ENCODE measurements around the gene ADK. TPM values are rescaled to one million over a fixed set of nuclear protein-coding genes. Genes with fewer than 3 reads are reported as not detected.

The ADK gene
- total and polyA plus RNA-seq, 2 experiments from 2014 or later, result 39.9 to 53.0 TPM

- Histone ChIP-seq H3F3A (replicated peaks; ENCODE audit: low read depth) (no peaks in the 10 kb centered on the region), H3K36me3 (ENCODE audit: insufficient read depth) (no peaks in the 10 kb centered on the region), H3K79me2 (replicated peaks; ENCODE audit: insufficient read depth) (no peaks in the 10 kb centered on the region), H3K4me3 (no peak overlapping the region), H3K4me2 (no peak overlapping the region), H3K4me1 (ENCODE audit: insufficient read depth) (no peaks in the 10 kb centered on the region), H3K27ac (ENCODE audit: low read depth) (no peak overlapping the region), H2AFZ (no peak overlapping the region), H3K27me3 (ENCODE audit: insufficient read depth) (no peaks in the 10 kb centered on the region), H4K20me1 (replicated peaks; ENCODE audit: insufficient read depth) (no peaks in the 10 kb centered on the region), H3K9me2 (ENCODE audit: insufficient read depth) (no peaks in the 10 kb centered on the region)
- DNase-seq (ENCODE audit: low spot score) (no peak), ATAC-seq (no peak)
- no peaks in the 10 kb centered on the region for H3K27me3 Mint-ChIP-seq (ENCODE audit: insufficient read depth, low read depth, poor library complexity)
- H3K36me3 Mint-ChIP-seq (ENCODE audit: low read depth), result no peaks in the 10 kb centered on the region; the same call in 2 of the 3 replicates
- H3K9me3 Mint-ChIP-seq, result no peaks in the 10 kb centered on the region
- no peaks in the 10 kb centered on the region for H3K4me1 Mint-ChIP-seq
- no peak overlapping the region for H3K27ac Mint-ChIP-seq
- H3K4me3 Mint-ChIP-seq, result no peak overlapping the region
- TF ChIP-seq REST (IDR thresholded peaks at IDR 0.05; ENCODE audit: unreplicated experiment) (no peak), ZNF114 (CRISPR knock-in tag; IDR thresholded peaks at IDR 0.05) (no peak), ZNF331 (CRISPR knock-in tag; IDR thresholded peaks at IDR 0.05; ENCODE audit: low read depth) (no peak), JUNB (IDR thresholded peaks at IDR 0.05; ENCODE audit: unreplicated experiment) (no peak), EZH2 (IDR thresholded peaks at IDR 0.05; ENCODE audit: low read depth, unreplicated experiment) (no peak), ZNF462 (CRISPR knock-in tag; IDR thresholded peaks at IDR 0.05) (no peak), POLR2AphosphoS5 (IDR thresholded peaks at IDR 0.05; ENCODE audit: low read depth) (no peak), EZH2phosphoT487 (IDR thresholded peaks at IDR 0.05; ENCODE audit: unreplicated experiment) (no peak), ETS1 (IDR thresholded peaks at IDR 0.05) (no peak), CREB1 (CRISPR knock-in tag; IDR thresholded peaks at IDR 0.05; ENCODE audit: low read depth) (no peak), NANOG (IDR thresholded peaks at IDR 0.05; ENCODE audit: borderline replicate concordance) (no peak), STAT1 (IDR thresholded peaks at IDR 0.05; ENCODE audit: unreplicated experiment) (no peak), CTCF (conservative IDR thresholded peaks at IDR 0.05; ENCODE audit: low read depth in 2 of 2) (no peak)
Observed at GRCh38 chr10:74704629-74705357, 553.8 kb downstream of the ADK start.
